Sigmoid colon (tissue), 4 donors: Measurements from ENCODE around the gene CEP63.

Experiments used
- EP300 ChIP-seq, 4 donors: sonication (generic); formaldehyde crosslinking; IDR thresholded peaks; one replicate each; pipeline ENCODE4 v1.6.1; 2017; ENCODE audit warnings: antibody characterized with exemption in 4 of 4
- POLR2A ChIP-seq, 2 donors: fragments of 450-650 bp; IDR thresholded peaks; one replicate each; pipeline ENCODE4 v1.6.1; 2016; ENCODE audit warnings: antibody characterized with exemption in 2 of 2, mild to moderate bottlenecking in 2 of 2, moderate library complexity in 2 of 2
- POLR2AphosphoS5 ChIP-seq, 4 donors: sonication (generic); formaldehyde crosslinking; IDR thresholded peaks; one replicate each; pipeline ENCODE4 v1.6.1; 2017; ENCODE audit warnings: antibody characterized with exemption in 4 of 4
- TF ChIP-seq, protein P1 (sequence below), 4 experiments: fragments of 450-650 bp in 3 of 4; fragments of 200-600 bp in 1 of 4; IDR thresholded peaks; one replicate each; pipeline ENCODE4 v1.5.1; 2016 to 2019; ENCODE audit warnings: antibody characterized with exemption in 4 of 4, mild to moderate bottlenecking in 3 of 4, moderate library complexity in 2 of 4

DNA sequence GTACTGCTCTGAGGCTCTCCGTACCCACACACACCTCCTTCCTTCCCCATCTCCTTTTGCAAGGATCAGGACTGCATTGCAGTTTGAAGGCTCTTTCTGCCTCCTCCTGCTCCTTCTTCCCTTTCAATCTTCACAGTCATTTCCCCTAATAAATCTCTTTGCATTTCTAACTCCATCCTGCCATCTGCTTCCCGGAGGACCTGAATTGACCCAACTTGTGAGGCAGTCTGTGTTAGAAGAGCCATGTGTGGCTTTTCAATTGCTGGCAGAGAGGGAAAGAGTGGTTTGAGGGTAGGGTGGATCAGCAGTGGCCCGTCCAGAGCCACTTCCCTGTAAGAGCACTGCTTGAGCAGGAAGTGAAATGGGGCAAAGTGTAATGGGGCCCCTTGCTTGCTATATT lies 35.9 kb upstream of the CEP63 start:
- TF ChIP-seq POLR2A (IDR thresholded peaks at IDR 0.05) (no peak), POLR2AphosphoS5 (IDR thresholded peaks at IDR 0.05) (no peak), EP300 (IDR thresholded peaks at IDR 0.05) (no peak)
- TF ChIP-seq, protein P1, sequence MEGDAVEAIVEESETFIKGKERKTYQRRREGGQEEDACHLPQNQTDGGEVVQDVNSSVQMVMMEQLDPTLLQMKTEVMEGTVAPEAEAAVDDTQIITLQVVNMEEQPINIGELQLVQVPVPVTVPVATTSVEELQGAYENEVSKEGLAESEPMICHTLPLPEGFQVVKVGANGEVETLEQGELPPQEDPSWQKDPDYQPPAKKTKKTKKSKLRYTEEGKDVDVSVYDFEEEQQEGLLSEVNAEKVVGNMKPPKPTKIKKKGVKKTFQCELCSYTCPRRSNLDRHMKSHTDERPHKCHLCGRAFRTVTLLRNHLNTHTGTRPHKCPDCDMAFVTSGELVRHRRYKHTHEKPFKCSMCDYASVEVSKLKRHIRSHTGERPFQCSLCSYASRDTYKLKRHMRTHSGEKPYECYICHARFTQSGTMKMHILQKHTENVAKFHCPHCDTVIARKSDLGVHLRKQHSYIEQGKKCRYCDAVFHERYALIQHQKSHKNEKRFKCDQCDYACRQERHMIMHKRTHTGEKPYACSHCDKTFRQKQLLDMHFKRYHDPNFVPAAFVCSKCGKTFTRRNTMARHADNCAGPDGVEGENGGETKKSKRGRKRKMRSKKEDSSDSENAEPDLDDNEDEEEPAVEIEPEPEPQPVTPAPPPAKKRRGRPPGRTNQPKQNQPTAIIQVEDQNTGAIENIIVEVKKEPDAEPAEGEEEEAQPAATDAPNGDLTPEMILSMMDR (IDR thresholded peaks at IDR 0.05) = no peak
